Measurements from ENCODE around the gene TFCP2L1. TPM values are rescaled to one million over a fixed set of nuclear protein-coding genes. Genes with fewer than 3 reads are reported as not detected.

The TFCP2L1 gene
- polyA plus RNA-seq, 3 donors, result 0.03 to 0.24 TPM; not detected in 1

DNA sequence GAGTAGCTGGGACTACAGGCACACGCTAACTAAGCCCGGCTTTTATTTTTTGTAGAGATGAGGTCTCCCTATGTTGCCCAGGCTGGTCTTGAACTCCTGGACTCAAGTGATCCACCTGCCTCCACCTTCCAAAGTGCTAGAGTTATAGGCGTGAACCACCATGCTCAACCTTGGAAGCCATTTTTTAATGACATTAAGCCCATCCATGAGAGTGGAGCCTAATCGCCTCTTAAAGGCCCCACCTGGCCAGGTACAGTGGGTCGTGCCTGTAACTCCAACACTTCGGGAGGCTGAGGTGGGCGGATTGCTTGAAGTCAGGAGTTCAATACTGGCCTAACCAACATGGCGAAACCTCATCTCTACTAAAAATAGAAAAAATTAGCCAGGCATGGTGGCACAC, 41.6 kb upstream of the TFCP2L1 start:
- intact Hi-C loops (cut with micrococcal nuclease), result no loop called here
- Histone ChIP-seq H3K4me3 (replicated peaks in 1 of 3; ENCODE audit: low read depth in 2 of 3, low read length in 3 of 3) (no peak overlapping the region), H3K9ac (ENCODE audit: insufficient read depth, low read length, poor library complexity, severe bottlenecking) (no peak overlapping the region), H3K36me3 (replicated peaks in 1 of 2; ENCODE audit: control insufficient read depth in 1 of 2, insufficient read depth in 2 of 2, low read length in 2 of 2) (no peaks in the 10 kb centered on the region), H2AFZ (ENCODE audit: insufficient read depth, low read depth, low read length, poor library complexity, severe bottlenecking) (no peak overlapping the region), H3K4me1 (ENCODE audit: control insufficient read depth in 1 of 2, insufficient read depth in 2 of 2, low read length in 2 of 2) (no peaks in the 10 kb centered on the region), H3K4me2 (replicated peaks; ENCODE audit: extremely low read depth, low read length, poor library complexity, severe bottlenecking) (no peak overlapping the region), H3K27me3 (ENCODE audit: control insufficient read depth in 2 of 2, insufficient read depth in 2 of 2, low read length in 2 of 2) (no peaks in the 10 kb centered on the region), H4K20me1 (ENCODE audit: insufficient read depth, low read length) (no peaks in the 10 kb centered on the region), H3K27ac (ENCODE audit: low read depth in 1 of 2, low read length in 2 of 2) (no peak overlapping the region), H3K79me2 (ENCODE audit: insufficient read depth, low read length) (no peaks in the 10 kb centered on the region), H3K9me3 (replicated peaks in 1 of 2; ENCODE audit: control insufficient read depth in 1 of 2, insufficient read depth in 1 of 2, low read length in 2 of 2) (no peaks in the 10 kb centered on the region)
- H3K27me3 Mint-ChIP-seq (ENCODE audit: low read depth in 3 of 3), result peaks cover 3 to 8% (median 7%) of the 10 kb centered on the region in 3 donors
- peaks cover 3% of the 10 kb centered on the region for H3K4me1 Mint-ChIP-seq
- 80% methylated on average over 5 of the region's 8 CpGs for WGBS (ENCODE audit: insufficient coverage)
- no peak overlapping the region for H3K27ac Mint-ChIP-seq
- TF ChIP-seq, protein P1, sequence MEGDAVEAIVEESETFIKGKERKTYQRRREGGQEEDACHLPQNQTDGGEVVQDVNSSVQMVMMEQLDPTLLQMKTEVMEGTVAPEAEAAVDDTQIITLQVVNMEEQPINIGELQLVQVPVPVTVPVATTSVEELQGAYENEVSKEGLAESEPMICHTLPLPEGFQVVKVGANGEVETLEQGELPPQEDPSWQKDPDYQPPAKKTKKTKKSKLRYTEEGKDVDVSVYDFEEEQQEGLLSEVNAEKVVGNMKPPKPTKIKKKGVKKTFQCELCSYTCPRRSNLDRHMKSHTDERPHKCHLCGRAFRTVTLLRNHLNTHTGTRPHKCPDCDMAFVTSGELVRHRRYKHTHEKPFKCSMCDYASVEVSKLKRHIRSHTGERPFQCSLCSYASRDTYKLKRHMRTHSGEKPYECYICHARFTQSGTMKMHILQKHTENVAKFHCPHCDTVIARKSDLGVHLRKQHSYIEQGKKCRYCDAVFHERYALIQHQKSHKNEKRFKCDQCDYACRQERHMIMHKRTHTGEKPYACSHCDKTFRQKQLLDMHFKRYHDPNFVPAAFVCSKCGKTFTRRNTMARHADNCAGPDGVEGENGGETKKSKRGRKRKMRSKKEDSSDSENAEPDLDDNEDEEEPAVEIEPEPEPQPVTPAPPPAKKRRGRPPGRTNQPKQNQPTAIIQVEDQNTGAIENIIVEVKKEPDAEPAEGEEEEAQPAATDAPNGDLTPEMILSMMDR (IDR thresholded peaks at IDR 0.05), result no peak
- H3K4me3 Mint-ChIP-seq, result no peak overlapping the region
- no peaks in the 10 kb centered on the region for H3K9me3 Mint-ChIP-seq
- H3K36me3 Mint-ChIP-seq, result no peaks in the 10 kb centered on the region
- DNase-seq, result no peak

DNA sequence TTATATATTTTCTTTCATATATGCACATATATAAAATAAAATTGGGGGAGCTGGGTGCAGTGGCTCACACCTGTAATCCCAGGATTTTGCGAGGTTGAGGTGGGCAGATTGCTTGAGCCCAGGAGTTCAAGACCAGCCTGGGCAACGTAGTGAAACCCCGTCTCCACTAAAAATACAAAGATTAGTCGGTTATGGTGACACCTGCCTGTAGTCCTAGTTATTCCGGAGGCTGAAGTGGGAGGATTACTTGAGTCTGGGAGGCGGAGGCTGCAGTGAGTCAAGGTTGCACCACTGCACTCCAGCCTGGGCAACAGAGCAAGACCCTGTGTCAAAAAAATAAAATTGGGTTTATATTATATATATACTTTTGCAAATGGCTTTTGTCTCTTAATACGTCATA, 39.6 kb upstream of the TFCP2L1 start:
- no peaks in the 10 kb centered on the region for H3K4me1 ChIP-seq (ENCODE audit: control insufficient read depth in 1 of 2, insufficient read depth in 2 of 2, low read length in 2 of 2)
- no peak overlapping the region for H3K27ac ChIP-seq (ENCODE audit: low read depth in 1 of 2, low read length in 2 of 2)
- H3K79me2 ChIP-seq (ENCODE audit: insufficient read depth, low read length), result no peaks in the 10 kb centered on the region
- no peak for DNase-seq
- Mint-ChIP-seq H3K4me3 (no peak overlapping the region), H3K36me3 (no peaks in the 10 kb centered on the region), H3K4me1 (peaks cover 3% of the 10 kb centered on the region), H3K27ac (no peak overlapping the region), H3K27me3 (ENCODE audit: low read depth in 3 of 3) (peaks cover 4 to 11% (median 7%) of the 10 kb centered on the region in 3 donors), H3K9me3 (no peaks in the 10 kb centered on the region)
- TF ChIP-seq, protein P1 (IDR thresholded peaks at IDR 0.05), result no peak
- no peaks in the 10 kb centered on the region for H4K20me1 ChIP-seq (ENCODE audit: insufficient read depth, low read length)
- H3K4me2 ChIP-seq (replicated peaks; ENCODE audit: extremely low read depth, low read length, poor library complexity, severe bottlenecking), result no peak overlapping the region
- H3K9me3 ChIP-seq (replicated peaks in 1 of 2; ENCODE audit: control insufficient read depth in 1 of 2, insufficient read depth in 1 of 2, low read length in 2 of 2), result no peaks in the 10 kb centered on the region
- 100% methylated on average over 1 of the region's 7 CpGs for WGBS (ENCODE audit: insufficient coverage)
- no peak overlapping the region for H2AFZ ChIP-seq (ENCODE audit: insufficient read depth, low read depth, low read length, poor library complexity, severe bottlenecking)
- intact Hi-C loops (cut with micrococcal nuclease), result loop anchor here in 1 of 2 donors (5.0 kb wide), 1 partner anchor 237 kb away; no protein-coding TSS in a partner anchor
- no peak overlapping the region for H3K4me3 ChIP-seq (replicated peaks in 1 of 3; ENCODE audit: low read depth in 2 of 3, low read length in 3 of 3)
- no peaks in the 10 kb centered on the region for H3K36me3 ChIP-seq (replicated peaks in 1 of 2; ENCODE audit: control insufficient read depth in 1 of 2, insufficient read depth in 2 of 2, low read length in 2 of 2)
- no peaks in the 10 kb centered on the region for H3K27me3 ChIP-seq (ENCODE audit: control insufficient read depth in 2 of 2, insufficient read depth in 2 of 2, low read length in 2 of 2)
- no peak overlapping the region for H3K9ac ChIP-seq (ENCODE audit: insufficient read depth, low read length, poor library complexity, severe bottlenecking)

Data from CD14-positive monocyte (primary cell).